GM20431 (cell line): ENCODE measurements around the gene ITPRIPL2.

Experiments used
- in situ Hi-C: fragments of 300-500 bp; cut with MseI, MboI; formaldehyde crosslinking; loops from one replicate; pipeline ENCODE4 v1.15.0; 2020; ENCODE audit warnings: low sequenced_read_pairs; ENCODE audit not compliant: unreplicated experiment

The ITPRIPL2 gene

DNA sequence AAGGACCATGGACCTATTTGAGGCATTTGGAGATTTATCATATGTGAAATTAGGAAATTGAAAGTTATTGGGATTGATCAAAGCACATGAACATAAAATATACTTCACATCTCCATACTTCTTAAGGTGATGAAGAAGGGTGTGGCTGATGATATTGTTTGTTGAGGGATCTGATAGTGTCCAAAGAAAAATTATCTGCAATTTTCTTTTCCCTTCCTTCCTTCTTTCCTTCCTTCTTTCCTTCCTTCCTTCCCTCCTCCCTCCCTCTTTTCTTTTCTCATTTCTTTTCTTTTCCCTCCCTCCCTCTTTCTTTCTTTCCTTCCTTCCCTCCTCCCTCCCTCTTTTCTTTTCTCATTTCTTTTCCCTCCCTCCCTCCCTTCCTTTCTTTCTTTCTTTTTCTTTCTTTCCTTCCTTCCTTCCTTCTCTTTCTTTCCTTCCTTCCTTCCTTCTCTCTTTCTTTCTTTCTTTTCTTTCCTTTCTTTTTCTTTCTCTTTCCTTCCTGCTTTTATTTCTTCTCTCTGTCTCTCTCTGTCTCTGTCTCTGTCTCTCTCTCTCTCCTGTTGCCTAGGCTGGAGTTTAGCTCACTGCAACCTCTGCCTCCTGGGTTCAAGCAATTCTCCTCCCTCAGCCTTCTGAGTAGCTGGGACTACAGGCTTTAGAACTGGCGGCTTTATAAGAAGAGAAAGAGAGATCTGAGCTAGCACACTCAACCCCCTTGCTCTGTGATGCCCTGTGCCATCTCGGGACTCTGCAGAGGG, 20.9 kb upstream of the ITPRIPL2 start:
- in situ Hi-C loops: loop anchor here (25.0 kb wide), 1 partner anchor 419 kb away; the partner anchor contains the start of genes CCP110 and GDE1

- in situ Hi-C loops: loop anchor here (25.0 kb wide), 1 partner anchor 418 kb away; the partner anchor contains the start of genes CCP110 and GDE1
Measured at GRCh38 chr16:19093631-19094541, 19.9 kb upstream of the ITPRIPL2 start.

DNA sequence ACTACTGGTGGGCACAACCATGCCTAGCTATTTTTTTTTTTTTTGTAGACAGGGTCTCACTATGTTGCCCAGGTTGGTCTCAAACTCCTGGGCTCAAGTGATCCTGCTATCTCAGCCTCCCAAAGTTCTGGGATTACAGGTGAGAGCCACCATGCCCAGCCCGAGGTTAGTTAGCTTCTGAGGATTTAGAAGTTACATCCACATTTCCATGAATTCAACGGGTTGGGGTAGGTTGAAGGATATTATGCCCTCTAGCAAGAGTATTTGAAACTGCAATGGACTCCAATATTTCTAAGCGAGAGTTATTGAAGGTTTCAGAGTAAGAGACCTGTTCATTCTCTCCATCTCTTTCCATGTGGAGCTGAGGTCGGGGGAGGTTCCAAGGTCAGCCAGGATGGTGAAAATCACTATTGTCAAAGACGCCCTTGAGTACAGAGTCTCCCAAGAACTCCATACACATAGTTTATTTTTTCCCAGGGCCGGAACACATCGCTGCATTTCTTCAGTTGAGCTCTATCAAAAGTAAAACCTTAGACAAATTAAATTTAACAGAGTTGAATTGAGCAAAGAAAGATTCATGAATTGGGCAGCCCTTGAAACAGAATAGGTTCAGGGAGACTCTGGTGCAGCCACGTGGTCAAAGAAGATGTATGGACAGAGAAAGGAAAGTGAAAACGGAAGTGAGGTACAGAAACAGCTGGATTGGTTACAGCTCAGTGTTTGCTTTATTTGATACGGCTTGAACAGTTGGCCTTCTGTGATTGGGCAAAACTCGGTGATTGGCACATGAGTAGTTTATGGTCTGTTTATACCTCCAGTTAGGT, 19.0 kb upstream of the ITPRIPL2 start:
- in situ Hi-C loops: loop anchor here (25.0 kb wide), 1 partner anchor 418 kb away; the partner anchor contains the start of genes CCP110 and GDE1

- in situ Hi-C loops: loop anchor here (25.0 kb wide), 1 partner anchor 417 kb away; the partner anchor contains the start of genes CCP110 and GDE1
Measured at GRCh38 chr16:19095654-19096053, 18.1 kb upstream of the ITPRIPL2 start.

- in situ Hi-C loops: loop anchor here (25.0 kb wide), 1 partner anchor 414 kb away; the partner anchor contains the start of genes CCP110 and GDE1
Measured at GRCh38 chr16:19098173-19098572, 15.6 kb upstream of the ITPRIPL2 start.

DNA sequence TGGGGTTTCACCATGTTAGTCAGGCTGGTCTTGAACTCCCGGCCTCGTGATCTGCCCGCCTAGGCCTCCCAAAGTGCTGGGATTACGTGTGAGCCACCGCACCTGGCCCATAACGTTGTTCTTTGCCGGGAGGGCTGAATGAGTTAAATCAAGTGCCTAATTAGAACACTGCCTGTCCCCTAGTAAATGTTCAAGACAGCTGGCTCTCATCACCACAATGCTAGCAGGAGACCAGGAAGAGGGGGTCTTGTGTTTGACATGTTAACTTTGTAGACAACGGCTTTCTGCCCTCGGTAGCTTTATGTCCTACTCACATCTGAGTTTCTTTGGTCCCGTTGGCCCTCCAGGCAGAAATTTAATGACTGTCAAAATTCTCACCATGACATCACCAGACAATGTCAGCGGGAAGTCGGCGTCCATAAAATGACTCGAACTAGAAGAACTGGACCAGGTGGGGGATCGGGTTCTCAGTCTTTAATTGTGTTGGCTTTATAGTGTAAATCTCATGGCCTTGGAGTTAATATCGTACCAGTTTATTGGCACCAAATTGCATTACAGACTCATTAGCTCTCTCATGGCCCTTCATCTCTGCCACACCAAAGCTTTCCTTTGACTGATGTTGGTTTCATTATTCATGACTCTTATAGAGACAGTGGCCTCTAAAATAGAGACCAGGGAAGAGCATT, 11.4 kb upstream of the ITPRIPL2 start:
- in situ Hi-C loops: loop anchor here (10.0 kb wide), 1 partner anchor 72 kb away; no protein-coding TSS in a partner anchor

GRCh38 chr16:19104607-19105006, 9.2 kb upstream of the ITPRIPL2 start:
- in situ Hi-C loops: loop anchor here (10.0 kb wide), 1 partner anchor 70 kb away; no protein-coding TSS in a partner anchor

GRCh38 chr16:19105131-19105530, 8.6 kb upstream of the ITPRIPL2 start:
- in situ Hi-C loops: loop anchor here (10.0 kb wide), 1 partner anchor 70 kb away; no protein-coding TSS in a partner anchor

- in situ Hi-C loops: loop anchor here (10.0 kb wide), 1 partner anchor 69 kb away; no protein-coding TSS in a partner anchor
Measured at GRCh38 chr16:19105891-19106624, 7.7 kb upstream of the ITPRIPL2 start.

DNA sequence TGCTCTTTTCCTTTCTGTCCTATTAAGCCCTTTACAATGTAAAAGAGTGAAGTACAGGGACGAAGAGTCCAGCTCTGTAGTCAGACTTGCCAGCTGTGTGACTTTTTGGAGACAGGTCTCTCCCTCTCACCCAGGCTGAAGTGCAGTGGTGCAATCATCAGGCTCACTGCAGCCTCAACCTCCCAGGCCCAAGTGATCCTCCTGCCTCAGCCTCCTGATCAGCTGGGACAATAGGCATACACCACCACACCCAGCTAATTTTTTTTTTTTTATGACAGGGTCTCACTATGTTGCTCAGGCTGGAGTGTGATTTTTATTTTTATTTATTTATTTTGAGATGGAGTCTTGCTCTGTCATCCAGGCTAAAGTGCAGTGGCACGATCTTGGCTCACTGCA, 7.1 kb upstream of the ITPRIPL2 start:
- in situ Hi-C loops: loop anchor here (10.0 kb wide), 1 partner anchor 68 kb away; no protein-coding TSS in a partner anchor

- in situ Hi-C loops: loop anchor here (10.0 kb wide), 1 partner anchor 66 kb away; no protein-coding TSS in a partner anchor
Measured at GRCh38 chr16:19108409-19109287, 5.1 kb upstream of the ITPRIPL2 start.

GRCh38 chr16:19109288-19109664, 4.5 kb upstream of the ITPRIPL2 start:
- in situ Hi-C loops: loop anchor here (10.0 kb wide), 1 partner anchor 66 kb away; no protein-coding TSS in a partner anchor

DNA sequence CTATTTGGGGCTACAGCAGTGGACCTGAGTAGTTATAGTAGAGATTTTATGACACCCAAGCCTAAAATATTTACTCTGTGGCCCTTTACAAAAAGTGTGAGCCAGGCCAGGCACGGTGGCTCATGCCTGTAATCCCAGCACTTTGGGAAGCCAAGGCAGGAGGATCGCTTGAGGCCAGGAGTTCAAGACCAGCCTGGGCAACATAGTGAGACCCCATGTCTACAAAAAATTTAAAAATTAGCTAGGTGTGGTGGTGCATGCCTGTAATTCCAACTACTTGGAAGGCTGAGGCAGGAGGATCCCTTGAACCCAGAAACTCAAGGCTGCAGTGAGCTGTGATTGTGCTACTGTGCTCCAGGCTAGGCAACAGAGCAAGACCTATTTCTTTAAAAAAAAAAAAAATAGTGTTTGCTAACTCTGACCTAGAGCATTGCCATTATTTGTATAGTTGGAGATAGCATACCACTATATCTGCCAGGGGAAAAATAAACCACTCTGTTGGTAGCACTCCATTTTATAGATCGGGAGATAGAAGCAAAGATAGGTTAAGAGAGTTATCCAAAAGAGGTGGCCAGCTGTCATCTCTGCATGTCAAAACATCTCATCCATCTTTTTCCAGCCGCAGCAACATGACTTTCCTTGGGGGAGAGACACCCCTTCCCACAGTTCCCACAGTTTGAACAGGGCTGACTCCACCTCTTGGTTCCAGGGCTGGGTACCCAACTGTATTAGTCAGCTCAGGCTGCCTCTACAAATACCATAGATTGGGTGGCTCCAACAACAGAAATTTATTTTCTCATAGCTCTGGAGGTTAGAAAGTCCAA, 3.0 kb upstream of the ITPRIPL2 start:
- in situ Hi-C loops: no loop called here

DNA sequence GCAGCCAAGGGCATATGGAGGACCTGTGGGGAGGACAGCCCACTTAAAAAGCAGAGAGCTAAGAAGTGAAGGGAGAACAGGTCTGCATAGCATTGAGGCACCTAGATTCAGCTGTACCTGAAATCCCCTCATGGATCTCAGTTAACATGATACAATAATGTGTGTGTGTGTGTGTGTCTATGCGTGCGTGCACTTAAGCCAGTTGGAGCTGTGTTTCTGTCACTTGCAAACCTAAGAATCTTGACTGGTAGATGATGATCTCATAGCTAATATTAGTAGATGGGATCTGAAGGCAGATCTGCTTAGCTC, 1.7 kb upstream of the ITPRIPL2 start:
- in situ Hi-C loops: no loop called here

GRCh38 chr16:19114359-19115147, 789 bp downstream of the ITPRIPL2 start:
- in situ Hi-C loops: no loop called here
